G401 (cell line): ENCODE measurements around the gene GHRH. TPM values are rescaled to one million over a fixed set of nuclear protein-coding genes. Genes with fewer than 3 reads are reported as not detected.

Experiments used
- DNase-seq: peaks from one replicate; pipeline ENCODE4 v3.0.0-alpha.2; 2015; ENCODE audit warnings: low spot score
- in situ Hi-C: cut with HindIII; loops from 2 replicates; pipeline ENCODE4 v1.10.0; 2016; ENCODE audit warnings: low sequenced_read_pairs, mixed read lengths
- total RNA-seq: library from RNA; depleted of rRNA; stranded (reverse); fragments of >200 nt; shearing (Covaris generic); gene quantifications from 2 replicates; pipeline ENCODE4 v1.2.3, GENCODE V29; 2014

Gene GHRH
- total RNA-seq, 1 experiment from 2014 or later, result not detected

GRCh38 chr20:37245216-37246150 is 16.1 kb downstream of the GHRH start:
- DNase-seq, result no peak
- in situ Hi-C loops, result no loop called here

- in situ Hi-C loops, result no loop called here
- DNase-seq, result no peak
Observed at GRCh38 chr20:37244572-37244957, 17.0 kb downstream of the GHRH start.

- in situ Hi-C loops, result no loop called here
- peak; percentile 80 for DNase-seq
Observed at GRCh38 chr20:37243937-37244571, 17.6 kb downstream of the GHRH start.

- DNase-seq, result no peak
- in situ Hi-C loops, result no loop called here
Observed at GRCh38 chr20:37243076-37243936, 18.3 kb downstream of the GHRH start.

GRCh38 chr20:37242503-37242902 is 19.1 kb downstream of the GHRH start:
- DNase-seq, result no peak
- in situ Hi-C loops, result no loop called here

- in situ Hi-C loops, result no loop called here
- peak; percentile 82 for DNase-seq
Observed at GRCh38 chr20:37240337-37241067, 21.1 kb downstream of the GHRH start.

GRCh38 chr20:37238935-37239451 is 22.6 kb downstream of the GHRH start:
- peak; percentile 91 for DNase-seq
- in situ Hi-C loops, result no loop called here

GRCh38 chr20:37238426-37238825 is 23.2 kb downstream of the GHRH start:
- in situ Hi-C loops, result no loop called here
- DNase-seq, result no peak

- in situ Hi-C loops, result no loop called here
Observed at GRCh38 chr20:37237656-37238055, 24.0 kb downstream of the GHRH start.

GRCh38 chr20:37236462-37236861 is 25.2 kb downstream of the GHRH start:
- in situ Hi-C loops, result no loop called here
- DNase-seq, result peak; percentile 41

More at GRCh38 chr20:37237656-37238055, 24.0 kb downstream of the GHRH start:
- DNase-seq, result no peak

- in situ Hi-C loops, result no loop called here
- DNase-seq, result no peak
Observed at GRCh38 chr20:37235065-37235464, 26.5 kb downstream of the GHRH start.

- in situ Hi-C loops, result no loop called here
- DNase-seq, result no peak
Observed at GRCh38 chr20:37234254-37234581, 27.4 kb downstream of the GHRH start.

- in situ Hi-C loops, result no loop called here
- DNase-seq, result no peak
Observed at GRCh38 chr20:37233548-37234253, 27.9 kb downstream of the GHRH start.

- in situ Hi-C loops, result no loop called here
- no peak for DNase-seq
Observed at GRCh38 chr20:37231947-37232630, 29.5 kb downstream of the GHRH start.

GRCh38 chr20:37230200-37230599 is 31.4 kb downstream of the GHRH start:
- in situ Hi-C loops, result no loop called here
- no peak for DNase-seq

GRCh38 chr20:37229357-37229756 is 32.3 kb downstream of the GHRH start:
- in situ Hi-C loops, result no loop called here
- no peak for DNase-seq

GRCh38 chr20:37228656-37229055 is 33.0 kb downstream of the GHRH start:
- in situ Hi-C loops, result no loop called here

GRCh38 chr20:37228082-37228481 is 33.5 kb downstream of the GHRH start:
- in situ Hi-C loops, result no loop called here
- no peak for DNase-seq

More at GRCh38 chr20:37228656-37229055, 33.0 kb downstream of the GHRH start:
- no peak for DNase-seq
